ENCODE data around the gene DNAH3.

GRCh38 chr16:21157632-21158031 is 7.0 kb upstream of the DNAH3 start:
- TF ChIP-seq POLR2A (IDR thresholded peaks at IDR 0.05; ENCODE audit: low read length) (no peak), GATA1 (IDR thresholded peaks at IDR 0.05; ENCODE audit: low read depth, low read length) (no peak)

Measured in erythroblast (primary cell).